ENCODE data around the gene TMEM88. TPM values are rescaled to one million over a fixed set of nuclear protein-coding genes. Genes with fewer than 3 reads are reported as not detected.

Gene TMEM88
- polyA plus RNA-seq, 2 donors, result 8.7 to 9.7 TPM

DNA sequence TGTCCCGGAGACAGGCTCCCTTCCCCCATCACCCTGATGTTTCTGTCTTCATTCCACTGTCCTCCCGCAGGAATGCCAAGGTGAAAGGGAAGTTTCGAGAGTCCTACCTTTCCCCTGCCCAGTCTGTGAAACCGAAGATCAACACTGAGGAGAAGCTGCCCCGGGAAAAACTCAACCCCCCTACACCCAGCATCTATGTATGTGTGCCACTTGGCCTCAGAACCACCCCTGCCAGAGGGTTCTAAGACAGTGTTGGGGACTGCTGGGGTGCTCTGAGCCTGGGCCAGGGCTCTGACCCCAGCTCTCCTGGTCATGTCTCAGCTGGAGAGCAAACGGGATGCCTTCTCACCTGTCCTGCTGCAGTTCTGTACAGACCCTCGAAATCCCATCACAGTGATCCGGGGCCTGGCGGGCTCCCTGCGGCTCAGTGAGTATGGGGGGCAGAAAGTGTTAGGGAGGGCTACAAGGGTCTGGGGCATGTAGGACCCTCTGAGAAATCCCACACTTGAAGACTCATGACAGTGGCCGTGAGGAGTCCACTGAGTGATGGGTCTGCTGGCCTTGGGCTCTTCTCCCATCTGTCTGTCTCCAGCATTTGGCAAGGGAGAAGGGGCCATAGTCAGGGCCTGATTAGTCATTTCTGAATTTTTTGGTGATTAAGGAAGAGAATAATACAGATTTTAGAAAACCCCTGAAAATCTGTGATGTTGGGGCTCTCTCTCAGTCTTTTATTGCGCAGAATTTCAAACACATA lies 4.9 kb upstream of the TMEM88 start:
- no peaks in the 10 kb centered on the region for H3K27me3 ChIP-seq (ENCODE audit: control insufficient read depth in 1 of 2, insufficient read depth in 2 of 2, low read length in 2 of 2)
- H3K36me3 ChIP-seq (ENCODE audit: control insufficient read depth in 2 of 2, insufficient read depth in 2 of 2, low read length in 1 of 2), result peaks cover 6 to 62% of the 10 kb centered on the region in 2 donors
- no peak overlapping the region for H3K4me3 ChIP-seq (ENCODE audit: low read depth in 1 of 2, low read length in 2 of 2)
- 84 to 88% methylated on average over 12 of the region's 12 CpGs for WGBS, 2 donors
- H3K9me3 ChIP-seq (ENCODE audit: control insufficient read depth in 2 of 2, insufficient read depth in 1 of 2, low read depth in 1 of 2, low read length in 1 of 2), result no peaks in the 10 kb centered on the region
- peaks cover 6 to 18% of the 10 kb centered on the region in 2 donors for H3K4me1 ChIP-seq (ENCODE audit: control insufficient read depth in 2 of 2, insufficient read depth in 2 of 2, low read length in 1 of 2)
- no peak overlapping the region for H3K27ac ChIP-seq (ENCODE audit: low read depth in 2 of 2, low read length in 1 of 2)

DNA sequence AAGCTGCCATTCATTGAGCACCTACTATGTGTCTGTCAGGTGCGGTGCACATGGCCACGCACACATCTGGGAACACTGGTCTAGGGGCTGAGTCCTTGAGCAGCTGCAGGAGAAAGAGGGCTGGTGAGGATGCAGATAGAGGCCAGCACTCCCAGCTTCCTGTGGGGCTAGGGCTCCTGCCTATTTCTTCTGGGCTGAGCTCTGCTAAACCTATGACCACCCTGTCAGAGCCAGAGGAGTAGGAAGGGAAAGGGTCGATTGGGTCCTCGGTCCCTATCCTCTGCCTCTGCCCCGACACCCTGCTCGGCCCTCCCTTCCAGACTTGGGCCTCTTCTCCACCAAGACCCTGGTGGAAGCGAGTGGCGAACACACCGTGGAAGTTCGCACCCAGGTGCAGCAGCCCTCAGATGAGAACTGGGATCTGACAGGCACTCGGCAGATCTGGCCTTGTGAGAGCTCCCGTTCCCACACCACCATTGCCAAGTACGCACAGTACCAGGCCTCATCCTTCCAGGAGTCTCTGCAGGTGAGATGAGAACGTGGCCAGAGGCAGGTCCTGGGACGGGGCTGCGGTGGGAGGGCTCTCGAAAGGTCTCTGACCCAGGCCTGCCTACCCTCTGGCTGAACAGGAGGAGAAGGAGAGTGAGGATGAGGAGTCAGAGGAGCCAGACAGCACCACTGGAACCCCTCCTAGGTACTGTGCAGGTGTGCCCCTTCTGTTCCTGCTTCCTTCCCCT lies 4.0 kb upstream of the TMEM88 start:
- H3K9me3 ChIP-seq (ENCODE audit: control insufficient read depth in 2 of 2, insufficient read depth in 1 of 2, low read depth in 1 of 2, low read length in 1 of 2), result no peaks in the 10 kb centered on the region
- H3K4me3 ChIP-seq (ENCODE audit: low read depth in 1 of 2, low read length in 2 of 2), result peak overlapping the region in 1 of 2 donors; percentile 28
- peak overlapping the region in 1 of 2 donors; percentile 26 for H3K27ac ChIP-seq (ENCODE audit: low read depth in 2 of 2, low read length in 1 of 2)
- 82 to 86% methylated on average over 17 of the region's 17 CpGs for WGBS, 2 donors
- H3K27me3 ChIP-seq (ENCODE audit: control insufficient read depth in 1 of 2, insufficient read depth in 2 of 2, low read length in 2 of 2), result no peaks in the 10 kb centered on the region
- H3K4me1 ChIP-seq (ENCODE audit: control insufficient read depth in 2 of 2, insufficient read depth in 2 of 2, low read length in 1 of 2), result peaks cover 4 to 18% of the 10 kb centered on the region in 2 donors
- H3K36me3 ChIP-seq (ENCODE audit: control insufficient read depth in 2 of 2, insufficient read depth in 2 of 2, low read length in 1 of 2), result peaks cover 6 to 59% of the 10 kb centered on the region in 2 donors

- Histone ChIP-seq H3K36me3 (ENCODE audit: control insufficient read depth in 2 of 2, insufficient read depth in 2 of 2, low read length in 1 of 2) (peaks cover 6 to 53% of the 10 kb centered on the region in 2 donors), H3K27ac (ENCODE audit: low read depth in 2 of 2, low read length in 1 of 2) (peak overlapping the region in 1 of 2 donors; percentile 54), H3K4me3 (ENCODE audit: low read depth in 1 of 2, low read length in 2 of 2) (peak overlapping the region; percentile 1 to 28), H3K9me3 (ENCODE audit: control insufficient read depth in 2 of 2, insufficient read depth in 1 of 2, low read depth in 1 of 2, low read length in 1 of 2) (no peaks in the 10 kb centered on the region), H3K4me1 (ENCODE audit: control insufficient read depth in 2 of 2, insufficient read depth in 2 of 2, low read length in 1 of 2) (peaks cover 7 to 23% of the 10 kb centered on the region in 2 donors), H3K27me3 (ENCODE audit: control insufficient read depth in 1 of 2, insufficient read depth in 2 of 2, low read length in 2 of 2) (no peaks in the 10 kb centered on the region)
- 15 to 16% methylated on average over 58 to 60 of the region's 60 CpGs for WGBS, 2 donors
Measured at GRCh38 chr17:7851438-7852261, 3.2 kb upstream of the TMEM88 start.

- Histone ChIP-seq H3K27ac (ENCODE audit: low read depth in 2 of 2, low read length in 1 of 2) (peak overlapping the region in 1 of 2 donors; percentile 54), H3K4me1 (ENCODE audit: control insufficient read depth in 2 of 2, insufficient read depth in 2 of 2, low read length in 1 of 2) (peaks cover 7 to 23% of the 10 kb centered on the region in 2 donors), H3K27me3 (ENCODE audit: control insufficient read depth in 1 of 2, insufficient read depth in 2 of 2, low read length in 2 of 2) (no peaks in the 10 kb centered on the region), H3K9me3 (ENCODE audit: control insufficient read depth in 2 of 2, insufficient read depth in 1 of 2, low read depth in 1 of 2, low read length in 1 of 2) (no peaks in the 10 kb centered on the region), H3K36me3 (ENCODE audit: control insufficient read depth in 2 of 2, insufficient read depth in 2 of 2, low read length in 1 of 2) (peaks cover 6 to 48% of the 10 kb centered on the region in 2 donors), H3K4me3 (ENCODE audit: low read depth in 1 of 2, low read length in 2 of 2) (no peak overlapping the region)
- whole genome bisulfite sequencing, 2 donors, result 76 to 78% methylated on average over 20 of the region's 20 CpGs
Measured at GRCh38 chr17:7852262-7852670, 2.6 kb upstream of the TMEM88 start.

- Histone ChIP-seq H3K9me3 (ENCODE audit: control insufficient read depth in 2 of 2, insufficient read depth in 1 of 2, low read depth in 1 of 2, low read length in 1 of 2) (no peaks in the 10 kb centered on the region), H3K36me3 (ENCODE audit: control insufficient read depth in 2 of 2, insufficient read depth in 2 of 2, low read length in 1 of 2) (peaks cover 6 to 44% of the 10 kb centered on the region in 2 donors), H3K4me1 (ENCODE audit: control insufficient read depth in 2 of 2, insufficient read depth in 2 of 2, low read length in 1 of 2) (peaks cover 7 to 23% of the 10 kb centered on the region in 2 donors), H3K27ac (ENCODE audit: low read depth in 2 of 2, low read length in 1 of 2) (no peak overlapping the region), H3K4me3 (ENCODE audit: low read depth in 1 of 2, low read length in 2 of 2) (no peak overlapping the region), H3K27me3 (ENCODE audit: control insufficient read depth in 1 of 2, insufficient read depth in 2 of 2, low read length in 2 of 2) (no peaks in the 10 kb centered on the region)
- 68 to 73% methylated on average over 51 of the region's 51 CpGs for WGBS, 2 donors
Measured at GRCh38 chr17:7852919-7853690, 1.8 kb upstream of the TMEM88 start.

GRCh38 chr17:7853691-7854038 lies 1.2 kb upstream of the TMEM88 start:
- 81 to 85% methylated on average over 20 to 21 of the region's 21 CpGs for WGBS, 2 donors
- Histone ChIP-seq H3K36me3 (ENCODE audit: control insufficient read depth in 2 of 2, insufficient read depth in 2 of 2, low read length in 1 of 2) (peaks cover 6 to 38% of the 10 kb centered on the region in 2 donors), H3K27ac (ENCODE audit: low read depth in 2 of 2, low read length in 1 of 2) (no peak overlapping the region), H3K27me3 (ENCODE audit: control insufficient read depth in 1 of 2, insufficient read depth in 2 of 2, low read length in 2 of 2) (no peaks in the 10 kb centered on the region), H3K4me3 (ENCODE audit: low read depth in 1 of 2, low read length in 2 of 2) (no peak overlapping the region), H3K9me3 (ENCODE audit: control insufficient read depth in 2 of 2, insufficient read depth in 1 of 2, low read depth in 1 of 2, low read length in 1 of 2) (no peaks in the 10 kb centered on the region), H3K4me1 (ENCODE audit: control insufficient read depth in 2 of 2, insufficient read depth in 2 of 2, low read length in 1 of 2) (peaks cover 11 to 28% of the 10 kb centered on the region in 2 donors)

GRCh38 chr17:7854078-7854777 lies 638 bp upstream of the TMEM88 start:
- Histone ChIP-seq H3K27ac (ENCODE audit: low read depth in 2 of 2, low read length in 1 of 2) (no peak overlapping the region), H3K27me3 (ENCODE audit: control insufficient read depth in 1 of 2, insufficient read depth in 2 of 2, low read length in 2 of 2) (no peaks in the 10 kb centered on the region), H3K4me3 (ENCODE audit: low read depth in 1 of 2, low read length in 2 of 2) (no peak overlapping the region), H3K36me3 (ENCODE audit: control insufficient read depth in 2 of 2, insufficient read depth in 2 of 2, low read length in 1 of 2) (peaks cover 6 to 34% of the 10 kb centered on the region in 2 donors), H3K4me1 (ENCODE audit: control insufficient read depth in 2 of 2, insufficient read depth in 2 of 2, low read length in 1 of 2) (peaks cover 11 to 31% of the 10 kb centered on the region in 2 donors), H3K9me3 (ENCODE audit: control insufficient read depth in 2 of 2, insufficient read depth in 1 of 2, low read depth in 1 of 2, low read length in 1 of 2) (no peaks in the 10 kb centered on the region)
- 76 to 78% methylated on average over 31 of the region's 31 CpGs for WGBS, 2 donors

DNA sequence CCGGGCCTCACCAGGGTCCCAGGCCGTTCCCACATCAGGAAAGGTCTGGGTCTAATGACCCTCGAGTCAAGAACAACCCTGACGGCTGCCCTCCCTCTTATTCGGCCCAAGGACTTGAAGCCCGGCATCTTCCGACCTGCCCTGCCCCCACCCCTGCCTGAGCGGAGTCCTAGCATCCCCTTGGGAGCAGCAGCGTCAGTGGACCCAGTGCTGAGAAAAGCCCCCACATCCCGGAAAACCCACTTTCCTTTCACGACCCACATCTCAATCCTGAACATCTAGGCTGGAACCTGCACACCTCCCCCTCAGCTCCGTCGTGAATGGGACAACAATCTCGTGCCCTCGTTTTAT lies 769 bp downstream of the TMEM88 start:
- Histone ChIP-seq H3K4me3 (ENCODE audit: low read depth in 1 of 2, low read length in 2 of 2) (peak overlapping the region in 1 of 2 donors; percentile 25), H3K4me1 (ENCODE audit: control insufficient read depth in 2 of 2, insufficient read depth in 2 of 2, low read length in 1 of 2) (peaks cover 11 to 31% of the 10 kb centered on the region in 2 donors)
- 23 to 36% methylated on average over 15 of the region's 15 CpGs for WGBS, 2 donors

More for the DNA sequence above, 769 bp downstream of the TMEM88 start:
- Histone ChIP-seq H3K36me3 (ENCODE audit: control insufficient read depth in 2 of 2, insufficient read depth in 2 of 2, low read length in 1 of 2) (peaks cover 0 to 23% of the 10 kb centered on the region in 2 donors), H3K27ac (ENCODE audit: low read depth in 2 of 2, low read length in 1 of 2) (peak overlapping the region; percentile 92 to 98), H3K9me3 (ENCODE audit: control insufficient read depth in 2 of 2, insufficient read depth in 1 of 2, low read depth in 1 of 2, low read length in 1 of 2) (no peaks in the 10 kb centered on the region), H3K27me3 (ENCODE audit: control insufficient read depth in 1 of 2, insufficient read depth in 2 of 2, low read length in 2 of 2) (no peaks in the 10 kb centered on the region)

Measured in esophagus (tissue), 2 donors.